ENCODE results near the gene SPINDOC.

DNA sequence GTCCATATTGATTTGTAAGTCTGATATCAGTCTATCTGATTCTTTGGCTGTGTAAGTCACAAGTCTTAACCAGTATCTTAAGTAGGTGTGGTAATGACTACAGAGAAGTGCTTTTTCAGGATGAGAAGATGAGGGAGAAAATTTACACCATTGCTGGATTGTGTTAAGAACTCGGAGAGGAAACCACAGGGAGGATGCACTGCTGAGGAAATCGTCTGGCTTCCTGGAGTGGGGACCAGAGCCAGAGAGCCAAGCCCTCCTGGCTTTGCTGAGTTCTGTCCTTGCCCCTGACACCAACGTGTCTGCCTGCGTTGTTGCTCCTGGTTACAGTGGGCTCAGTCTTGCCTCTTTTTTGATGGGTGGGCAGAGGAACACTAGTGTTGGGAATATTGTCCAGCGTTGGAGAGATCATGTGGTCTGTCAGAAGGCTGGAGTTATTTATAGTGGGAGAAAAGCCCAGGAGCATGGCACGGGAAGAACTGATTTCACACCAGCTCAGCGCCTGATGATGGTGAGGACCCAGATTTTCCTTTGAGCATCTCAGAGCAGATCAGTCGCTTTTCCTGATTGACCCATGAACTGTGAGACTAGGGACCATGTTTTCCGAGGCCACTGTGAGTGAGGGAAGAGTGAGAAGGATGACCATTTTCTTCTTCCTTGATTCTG is 55.3 kb downstream of the SPINDOC start:
- TF ChIP-seq, protein P1, sequence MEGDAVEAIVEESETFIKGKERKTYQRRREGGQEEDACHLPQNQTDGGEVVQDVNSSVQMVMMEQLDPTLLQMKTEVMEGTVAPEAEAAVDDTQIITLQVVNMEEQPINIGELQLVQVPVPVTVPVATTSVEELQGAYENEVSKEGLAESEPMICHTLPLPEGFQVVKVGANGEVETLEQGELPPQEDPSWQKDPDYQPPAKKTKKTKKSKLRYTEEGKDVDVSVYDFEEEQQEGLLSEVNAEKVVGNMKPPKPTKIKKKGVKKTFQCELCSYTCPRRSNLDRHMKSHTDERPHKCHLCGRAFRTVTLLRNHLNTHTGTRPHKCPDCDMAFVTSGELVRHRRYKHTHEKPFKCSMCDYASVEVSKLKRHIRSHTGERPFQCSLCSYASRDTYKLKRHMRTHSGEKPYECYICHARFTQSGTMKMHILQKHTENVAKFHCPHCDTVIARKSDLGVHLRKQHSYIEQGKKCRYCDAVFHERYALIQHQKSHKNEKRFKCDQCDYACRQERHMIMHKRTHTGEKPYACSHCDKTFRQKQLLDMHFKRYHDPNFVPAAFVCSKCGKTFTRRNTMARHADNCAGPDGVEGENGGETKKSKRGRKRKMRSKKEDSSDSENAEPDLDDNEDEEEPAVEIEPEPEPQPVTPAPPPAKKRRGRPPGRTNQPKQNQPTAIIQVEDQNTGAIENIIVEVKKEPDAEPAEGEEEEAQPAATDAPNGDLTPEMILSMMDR (conservative IDR thresholded peaks at IDR 0.05) = no peak
- TF ChIP-seq EZH2 (IDR thresholded peaks at IDR 0.05; ENCODE audit: low read depth) = no peak
